RWPE2 (cell line): ENCODE data around the gene RASGRP1.
A peak's percentile ranks its signal among the peaks of the same experiment; 100 is the strongest.

Experiments used
- ATAC-seq: fragments of 200-7000 bp; cut with Tn5 transposase; 3 replicates; pipeline ENCODE4 v1.9.1; 2021; ENCODE audit warnings: low read depth
- DNase-seq: peaks from one replicate; pipeline ENCODE4 v3.0.0-alpha.2; 2020; ENCODE audit warnings: low spot score
- H3K27ac ChIP-seq: fragments of 450-650 bp; 2 replicates; pipeline ENCODE4 v1.5.1; 2017; ENCODE audit warnings: mild to moderate bottlenecking; ENCODE audit not compliant: poor library complexity, severe bottlenecking
- H3K27me3 ChIP-seq: fragments of 250-450 bp; sonication (Bioruptor Pico); 2 replicates; pipeline ENCODE4 v1.5.1; 2021; ENCODE audit warnings: mild to moderate bottlenecking, moderate library complexity; ENCODE audit not compliant: insufficient read depth, poor library complexity, severe bottlenecking
- H3K36me3 ChIP-seq: fragments of 250-450 bp; sonication (Bioruptor Pico); 2 replicates; pipeline ENCODE4 v1.5.1; 2020; ENCODE audit warnings: low read depth, mild to moderate bottlenecking, moderate library complexity
- H3K4me1 ChIP-seq: fragments of 250-450 bp; sonication (Bioruptor Pico); 2 replicates; pipeline ENCODE4 v1.5.1; 2021; ENCODE audit warnings: mild to moderate bottlenecking, moderate library complexity; ENCODE audit not compliant: insufficient read depth, poor library complexity, severe bottlenecking
- H3K4me3 ChIP-seq: fragments of 250-450 bp; sonication (Bioruptor Pico); 2 replicates; pipeline ENCODE4 v1.5.1; 2021; ENCODE audit warnings: mild to moderate bottlenecking, moderate library complexity; ENCODE audit not compliant: severe bottlenecking
- H3K9me3 ChIP-seq: fragments of 250-450 bp; sonication (Bioruptor Pico); 2 replicates; pipeline ENCODE4 v1.5.1; 2021; ENCODE audit warnings: mild to moderate bottlenecking, moderate library complexity; ENCODE audit not compliant: severe bottlenecking
- CTCF ChIP-seq: fragments of 450-650 bp; IDR thresholded peaks from one replicate; pipeline ENCODE4 v1.5.1; 2017; ENCODE audit warnings: mild to moderate bottlenecking, moderate library complexity; ENCODE audit not compliant: poor library complexity, severe bottlenecking

RASGRP1 gene

GRCh38 chr15:38479266-38479665, 85.3 kb downstream of the RASGRP1 start:
- no peaks in the 10 kb centered on the region for H3K4me1 ChIP-seq
- ATAC-seq, result no peak
- H3K27me3 ChIP-seq, result no peaks in the 10 kb centered on the region
- H3K4me3 ChIP-seq, result no peak overlapping the region
- DNase-seq, result no peak
- H3K9me3 ChIP-seq, result no peaks in the 10 kb centered on the region
- TF ChIP-seq CTCF, result no peak
- H3K36me3 ChIP-seq, result peaks cover 88% of the 10 kb centered on the region
- H3K27ac ChIP-seq, result no peak overlapping the region

- peaks cover 94% of the 10 kb centered on the region for H3K36me3 ChIP-seq
- ATAC-seq (no peak), DNase-seq (no peak)
- H3K27ac ChIP-seq, result no peak overlapping the region
- no peaks in the 10 kb centered on the region for H3K27me3 ChIP-seq
- H3K4me3 ChIP-seq, result no peak overlapping the region
- no peaks in the 10 kb centered on the region for H3K4me1 ChIP-seq
- no peak for TF ChIP-seq CTCF
- no peaks in the 10 kb centered on the region for H3K9me3 ChIP-seq
These were observed 87.0 kb downstream of the RASGRP1 start for GRCh38 chr15:38477637-38478036.

- no peak overlapping the region for H3K4me3 ChIP-seq
- DNase-seq, result no peak
- no peaks in the 10 kb centered on the region for H3K27me3 ChIP-seq
- no peak for TF ChIP-seq CTCF
- H3K27ac ChIP-seq, result no peak overlapping the region
- H3K36me3 ChIP-seq, result peaks cover 94% of the 10 kb centered on the region
- H3K4me1 ChIP-seq, result no peaks in the 10 kb centered on the region
- no peaks in the 10 kb centered on the region for H3K9me3 ChIP-seq
- no peak for ATAC-seq
These were observed 88.5 kb downstream of the RASGRP1 start for GRCh38 chr15:38476120-38476519.

GRCh38 chr15:38475361-38475760, 89.3 kb downstream of the RASGRP1 start:
- Histone ChIP-seq H3K9me3 (no peaks in the 10 kb centered on the region), H3K4me1 (no peaks in the 10 kb centered on the region), H3K27ac (no peak overlapping the region), H3K4me3 (no peak overlapping the region), H3K36me3 (peaks cover 92% of the 10 kb centered on the region), H3K27me3 (no peaks in the 10 kb centered on the region)
- no peak for TF ChIP-seq CTCF
- no peak for ATAC-seq
- no peak for DNase-seq

GRCh38 chr15:38474155-38474757, 90.4 kb downstream of the RASGRP1 start:
- Histone ChIP-seq H3K27me3 (no peaks in the 10 kb centered on the region), H3K4me1 (no peaks in the 10 kb centered on the region), H3K36me3 (peaks cover 87% of the 10 kb centered on the region), H3K9me3 (no peaks in the 10 kb centered on the region), H3K4me3 (no peak overlapping the region), H3K27ac (no peak overlapping the region)
- DNase-seq, result no peak
- peak; percentile 87 for TF ChIP-seq CTCF
- peak; percentile 91 for ATAC-seq
